ENCODE measurements around the gene TMEM38B. TPM values are rescaled to one million over a fixed set of nuclear protein-coding genes. Genes with fewer than 3 reads are reported as not detected.
A peak's percentile ranks its signal among the peaks of the same experiment; 100 is the strongest.
"Not testable (repeated sequence)": the region's sequence is repeated elsewhere in the genome, so short reads cannot be mapped to it uniquely, and the experiment has no call there.

TMEM38B gene
- total RNA-seq, 1 donor from 2014 or later: 21.1 TPM

DNA sequence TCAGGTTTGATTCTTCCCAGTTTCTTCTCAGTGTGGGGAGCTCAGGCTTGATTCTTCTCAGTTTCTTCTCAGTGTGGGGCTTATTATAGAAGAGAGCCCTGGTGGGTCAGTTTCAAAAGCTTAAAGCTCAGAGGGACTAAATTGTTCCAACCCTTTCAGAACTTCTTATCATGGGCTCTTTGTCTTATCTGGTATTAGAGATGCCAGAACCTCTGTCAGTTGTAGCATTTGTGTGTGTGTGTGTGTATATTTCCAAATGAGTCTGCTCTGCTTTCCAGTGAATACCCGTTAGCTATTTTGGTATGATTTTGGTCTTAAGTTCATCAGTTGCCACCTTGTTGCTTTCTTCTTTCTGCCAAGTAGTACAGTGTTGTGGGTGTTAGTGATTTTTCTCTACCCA lies 21.8 kb downstream of the TMEM38B start:
- Mint-ChIP-seq H3K4me3 (no peak overlapping the region), H3K27me3 (ENCODE audit: insufficient read depth, low read depth) (peaks cover 2% of the 10 kb centered on the region), H3K4me1 (peaks cover 8% of the 10 kb centered on the region), H3K9me3 (peaks cover 8% of the 10 kb centered on the region), H3K36me3 (peaks cover 29% of the 10 kb centered on the region), H3K27ac (peak overlapping the region; percentile 19)
- Histone ChIP-seq H3F3A (ENCODE audit: low read depth) (peaks cover 10% of the 10 kb centered on the region), H3K4me2 (peak overlapping the region; percentile 15), H3K36me3 (no peaks in the 10 kb centered on the region), H3K4me3 (no peak overlapping the region), H2AFZ (replicated peaks) (no peak overlapping the region), H3K27ac (peak overlapping the region; percentile 3), H3K27me3 (no peaks in the 10 kb centered on the region), H3K4me1 (peaks cover 17% of the 10 kb centered on the region), H3K9me3 (ENCODE audit: low read depth) (peaks cover 4% of the 10 kb centered on the region), H3K79me2 (ENCODE audit: low read depth) (no peaks in the 10 kb centered on the region), H4K20me1 (ENCODE audit: low read depth) (peaks cover 3% of the 10 kb centered on the region), H3K9ac (no peak overlapping the region)
- no peak for TF ChIP-seq CTCF (IDR thresholded peaks at IDR 0.05)
- TF ChIP-seq EZH2 (IDR thresholded peaks at IDR 0.05): no peak
- no peak for TF ChIP-seq EZH2phosphoT487 (IDR thresholded peaks at IDR 0.05)
- no peak for DNase-seq (ENCODE audit: low spot score)

DNA sequence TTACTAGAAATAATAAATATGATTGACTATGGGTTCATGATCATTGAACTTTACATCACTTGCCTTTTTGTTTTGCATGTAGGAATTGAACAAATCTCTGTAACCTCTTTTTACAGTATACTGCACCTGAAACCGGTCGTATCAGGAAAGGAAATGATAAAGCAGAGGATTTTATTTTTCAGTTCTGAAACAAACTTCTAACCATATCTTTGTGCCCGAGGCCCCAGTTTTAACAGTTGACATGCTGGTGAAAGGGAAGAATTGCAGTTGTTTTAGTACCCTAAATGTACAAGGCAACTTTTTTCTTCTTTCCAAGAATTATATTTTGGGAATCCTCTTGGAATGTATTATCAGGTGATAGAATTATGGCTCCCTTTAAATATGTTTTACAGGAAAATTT lies 27.8 kb downstream of the TMEM38B start:
- H3K4me3 Mint-ChIP-seq: no peak overlapping the region
- Histone ChIP-seq H4K20me1 (ENCODE audit: low read depth) (no peaks in the 10 kb centered on the region), H3K4me2 (no peak overlapping the region), H2AFZ (replicated peaks) (no peak overlapping the region), H3K4me3 (no peak overlapping the region), H3F3A (ENCODE audit: low read depth) (no peaks in the 10 kb centered on the region), H3K27me3 (no peaks in the 10 kb centered on the region), H3K9me3 (ENCODE audit: low read depth) (no peaks in the 10 kb centered on the region), H3K4me1 (no peaks in the 10 kb centered on the region), H3K27ac (no peak overlapping the region), H3K9ac (no peak overlapping the region), H3K36me3 (no peaks in the 10 kb centered on the region), H3K79me2 (ENCODE audit: low read depth) (no peaks in the 10 kb centered on the region)
- TF ChIP-seq EZH2 (IDR thresholded peaks at IDR 0.05) (no peak), CTCF (IDR thresholded peaks at IDR 0.05) (no peak), EZH2phosphoT487 (IDR thresholded peaks at IDR 0.05) (no peak)
- peaks cover 2% of the 10 kb centered on the region for H3K9me3 Mint-ChIP-seq
- H3K27me3 Mint-ChIP-seq (ENCODE audit: insufficient read depth, low read depth): no peaks in the 10 kb centered on the region
- H3K27ac Mint-ChIP-seq: no peak overlapping the region
- DNase-seq (ENCODE audit: low spot score): no peak
- H3K36me3 Mint-ChIP-seq: peaks cover 16% of the 10 kb centered on the region
- H3K4me1 Mint-ChIP-seq: no peaks in the 10 kb centered on the region

DNA sequence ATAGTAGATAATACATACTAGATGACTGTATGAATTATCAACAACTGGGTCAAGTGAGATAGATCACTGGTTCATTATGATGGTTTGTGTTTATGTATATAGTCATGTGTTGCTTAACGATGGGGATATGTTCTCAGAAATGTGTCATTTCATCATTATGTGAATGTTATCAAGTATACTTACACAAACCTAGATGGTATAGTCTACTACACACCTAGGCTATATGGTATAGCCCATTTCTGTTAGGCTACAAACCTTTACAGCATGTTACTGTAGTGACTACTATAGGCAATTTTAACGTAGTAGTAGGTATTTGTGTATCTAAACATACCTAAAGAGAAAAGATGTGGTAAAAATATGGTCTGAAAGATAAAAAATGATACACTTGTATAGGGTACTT lies 31.0 kb downstream of the TMEM38B start:
- Histone ChIP-seq H3K36me3 (no peaks in the 10 kb centered on the region), H3K4me1 (no peaks in the 10 kb centered on the region), H3K79me2 (ENCODE audit: low read depth) (no peaks in the 10 kb centered on the region), H3F3A (ENCODE audit: low read depth) (no peaks in the 10 kb centered on the region), H3K9me3 (ENCODE audit: low read depth) (no peaks in the 10 kb centered on the region), H3K4me2 (no peak overlapping the region), H2AFZ (replicated peaks) (no peak overlapping the region), H3K9ac (no peak overlapping the region), H4K20me1 (ENCODE audit: low read depth) (no peaks in the 10 kb centered on the region), H3K27ac (no peak overlapping the region), H3K27me3 (no peaks in the 10 kb centered on the region), H3K4me3 (no peak overlapping the region)
- Mint-ChIP-seq H3K27me3 (ENCODE audit: insufficient read depth, low read depth) (no peaks in the 10 kb centered on the region), H3K36me3 (peaks cover 43% of the 10 kb centered on the region), H3K4me3 (no peak overlapping the region), H3K27ac (no peak overlapping the region), H3K4me1 (no peaks in the 10 kb centered on the region), H3K9me3 (peaks cover 25% of the 10 kb centered on the region)
- no peak for DNase-seq (ENCODE audit: low spot score)
- TF ChIP-seq EZH2phosphoT487 (IDR thresholded peaks at IDR 0.05) (no peak), CTCF (IDR thresholded peaks at IDR 0.05) (no peak), EZH2 (IDR thresholded peaks at IDR 0.05) (no peak)

DNA sequence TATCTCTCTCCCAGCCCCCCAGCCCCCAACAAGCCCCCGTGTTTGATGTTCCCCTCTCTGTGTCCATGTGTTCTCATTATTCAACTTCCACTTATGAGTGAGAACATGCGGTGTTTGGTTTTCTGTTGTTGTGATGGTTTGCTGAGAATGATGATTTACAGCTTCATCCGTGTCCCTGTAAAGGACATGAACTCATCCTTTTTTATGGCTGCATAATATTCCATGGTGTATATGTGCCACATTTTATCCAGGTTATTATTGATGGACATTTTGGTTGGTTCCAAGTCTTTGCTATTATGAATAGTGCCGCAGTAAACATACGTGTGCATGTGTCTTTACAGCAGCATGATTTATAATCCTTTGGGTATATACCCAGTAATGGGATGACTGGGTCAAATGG lies 33.9 kb downstream of the TMEM38B start:
- H3K27me3 Mint-ChIP-seq (ENCODE audit: insufficient read depth, low read depth); H3K4me3 ChIP-seq; DNase-seq (ENCODE audit: low spot score); H4K20me1 ChIP-seq (ENCODE audit: low read depth); H3K79me2 ChIP-seq (ENCODE audit: low read depth); H3K27me3 ChIP-seq; H3F3A ChIP-seq (ENCODE audit: low read depth); H3K36me3 ChIP-seq; H3K27ac Mint-ChIP-seq; H2AFZ ChIP-seq (replicated peaks); H3K4me3 Mint-ChIP-seq; H3K9ac ChIP-seq; H3K4me1 Mint-ChIP-seq; H3K27ac ChIP-seq; H3K4me2 ChIP-seq; H3K4me1 ChIP-seq; H3K9me3 ChIP-seq (ENCODE audit: low read depth): not testable (repeated sequence)
- H3K36me3 Mint-ChIP-seq: peaks cover 60% of the 10 kb centered on the region
- H3K9me3 Mint-ChIP-seq: peaks cover 48% of the 10 kb centered on the region

- not testable (repeated sequence) for H3K4me1 Mint-ChIP-seq; H3K27ac Mint-ChIP-seq; H3K4me3 Mint-ChIP-seq; H3K79me2 ChIP-seq (ENCODE audit: low read depth); H3K27me3 Mint-ChIP-seq (ENCODE audit: insufficient read depth, low read depth); DNase-seq (ENCODE audit: low spot score); H3K4me3 ChIP-seq; H3K9ac ChIP-seq; H3K36me3 ChIP-seq; H2AFZ ChIP-seq (replicated peaks); H3K27me3 ChIP-seq; H3K4me2 ChIP-seq; H3K4me1 ChIP-seq; H3K9me3 ChIP-seq (ENCODE audit: low read depth); H3K27ac ChIP-seq; H4K20me1 ChIP-seq (ENCODE audit: low read depth); H3F3A ChIP-seq (ENCODE audit: low read depth)
- Mint-ChIP-seq H3K36me3 (peaks cover 77% of the 10 kb centered on the region), H3K9me3 (peaks cover 78% of the 10 kb centered on the region)
Observed at GRCh38 chr9:105731420-105731819, 37.1 kb downstream of the TMEM38B start.
